Fibroblast of mammary gland (primary cell): ENCODE results near the gene TLR5.

Source experiments
- DNase-seq: peaks from one replicate; pipeline ENCODE4 v3.0.0-alpha.2; 2010; ENCODE audit warnings: low read depth
- H3K4me3 ChIP-seq: 2 replicates; pipeline ENCODE4 v1.5.1; 2011; ENCODE audit warnings: low read depth, mild to moderate bottlenecking, low read length, moderate library complexity; ENCODE audit not compliant: control insufficient read depth
- CTCF ChIP-seq: conservative IDR thresholded peaks from 2 replicates; pipeline ENCODE4 v1.5.1; 2011; ENCODE audit warnings: low read depth, low read length, inconsistent platforms; ENCODE audit not compliant: control insufficient read depth, insufficient read depth

The TLR5 gene

GRCh38 chr1:223142795-223143536 is at the start of gene TLR5:
Gene TLR5, minus strand, starts transcription at chr1:223143248. Its CDS starts 30,217 bp downstream, at chr1:223113031.
- DNase-seq, result peak; percentile 18
- H3K4me3 ChIP-seq, result peak within 1 kb of the TSS; percentile 42
- peak; percentile 50 for TF ChIP-seq CTCF

- no peak for TF ChIP-seq CTCF
- peak; percentile 25 for DNase-seq
- H3K4me3 ChIP-seq, result no peak overlapping the region
Measured at GRCh38 chr1:223189903-223190724, 47.1 kb upstream of the TLR5 start.

- TF ChIP-seq CTCF, result no peak
- no peak for DNase-seq
Measured at GRCh38 chr1:223189525-223189902, 46.5 kb upstream of the TLR5 start.

GRCh38 chr1:223188618-223189356 is 45.7 kb upstream of the TLR5 start:
- no peak for DNase-seq
- TF ChIP-seq CTCF, result no peak
- H3K4me3 ChIP-seq, result no peak overlapping the region

More at GRCh38 chr1:223189525-223189902, 46.5 kb upstream of the TLR5 start:
- H3K4me3 ChIP-seq, result no peak overlapping the region

GRCh38 chr1:223186800-223187199 is 43.8 kb upstream of the TLR5 start:
- DNase-seq, result no peak
- no peak overlapping the region for H3K4me3 ChIP-seq
- TF ChIP-seq CTCF, result no peak

- TF ChIP-seq CTCF, result no peak
- peak; percentile 41 for DNase-seq
Measured at GRCh38 chr1:223183268-223183862, 40.3 kb upstream of the TLR5 start.

More at GRCh38 chr1:223183268-223183862, 40.3 kb upstream of the TLR5 start:
- H3K4me3 ChIP-seq, result no peak overlapping the region
